GM18907 (cell line): ENCODE results near the gene KDM2A.
A peak's percentile ranks its signal among the peaks of the same experiment; 100 is the strongest.

Experiments used
- ATAC-seq: cut with Tn5 transposase; IDR thresholded peaks from one replicate; pipeline ENCODE4 v1.9.1; 2021; ENCODE audit warnings: mild to moderate bottlenecking, moderate library complexity; ENCODE audit not compliant: unreplicated experiment

The KDM2A gene

DNA sequence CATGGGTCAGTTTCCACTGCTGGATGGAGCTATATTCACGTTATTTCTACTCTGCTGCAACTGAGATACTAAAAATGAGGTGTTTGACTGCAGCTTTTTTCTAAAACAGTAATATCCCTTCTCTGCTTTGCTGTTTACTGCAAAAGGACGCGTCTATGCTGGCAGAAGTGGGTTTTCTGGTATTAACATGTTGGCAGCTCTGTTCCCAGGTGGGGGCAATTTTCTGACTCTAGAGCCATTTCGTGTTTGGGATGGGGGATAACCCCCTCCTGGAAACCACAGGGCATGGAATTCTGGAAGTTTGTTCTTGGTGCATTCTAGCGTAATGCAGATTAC lies 152.1 kb downstream of the KDM2A start:
- ATAC-seq: no peak

- no peak for ATAC-seq
Observed at GRCh38 chr11:67271541-67272284, 152.7 kb downstream of the KDM2A start.

GRCh38 chr11:67272327-67273259 lies 153.5 kb downstream of the KDM2A start:
- ATAC-seq: no peak

DNA sequence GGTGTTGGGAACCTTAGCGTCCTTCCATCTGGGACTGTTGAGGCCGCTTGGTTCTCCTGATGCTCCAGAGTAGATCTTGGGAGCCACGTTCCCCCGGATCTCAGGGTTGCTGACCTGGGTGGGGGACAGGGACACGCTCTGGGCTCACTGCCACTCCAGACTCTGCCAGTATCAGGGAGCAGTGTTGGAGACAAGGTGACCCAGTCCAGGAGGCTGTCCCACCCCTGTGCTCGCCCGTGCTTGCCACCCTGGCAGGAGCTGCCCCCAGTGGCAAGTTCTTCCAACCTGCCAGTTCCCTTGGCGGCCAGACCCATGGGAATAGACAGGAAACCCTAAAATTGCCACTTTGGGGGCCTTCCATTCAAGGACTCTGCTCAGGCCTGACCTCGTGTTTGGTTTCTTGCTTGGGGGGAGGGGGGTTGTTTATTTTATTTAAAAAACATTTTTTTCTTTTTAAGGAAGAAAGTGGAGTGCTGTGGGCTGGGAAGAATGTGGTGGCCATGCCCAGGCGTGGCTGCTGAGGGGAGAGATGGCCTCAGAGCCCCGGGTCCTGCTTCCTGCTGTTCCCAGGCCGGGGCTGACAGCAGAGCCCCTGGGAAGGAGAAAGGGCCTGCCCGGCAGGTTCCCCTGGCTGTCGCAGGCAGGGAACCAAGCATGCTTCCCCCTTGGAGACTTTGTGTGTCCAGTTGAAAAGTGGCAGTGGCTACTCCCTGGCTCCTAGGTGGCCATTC lies 154.4 kb downstream of the KDM2A start:
- ATAC-seq: no peak

GRCh38 chr11:67274768-67275605 lies 155.9 kb downstream of the KDM2A start:
- ATAC-seq: no peak

GRCh38 chr11:67275606-67276409 lies 156.7 kb downstream of the KDM2A start:
- ATAC-seq: no peak

DNA sequence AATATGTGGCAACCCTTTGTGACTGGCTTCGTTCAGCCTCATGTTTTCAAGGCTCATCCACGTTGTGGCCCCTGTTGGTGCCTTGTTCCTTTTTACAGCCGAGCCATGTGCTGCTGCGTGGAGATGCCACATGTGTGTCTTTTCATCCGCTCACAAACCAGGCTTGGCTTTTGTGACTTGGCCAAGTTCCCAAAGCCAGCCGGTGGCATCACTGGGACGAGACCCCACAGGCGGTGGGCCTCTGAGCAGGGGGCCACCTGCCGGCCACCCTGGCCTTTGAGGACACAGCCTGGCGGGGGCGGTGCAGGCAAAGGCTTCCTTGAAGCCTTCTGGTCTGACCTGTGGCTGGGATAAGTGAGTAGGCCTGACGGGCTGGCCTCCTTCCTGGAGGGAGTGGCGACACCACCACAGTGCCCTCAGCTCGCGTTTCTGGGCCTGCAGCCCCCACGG lies 157.7 kb downstream of the KDM2A start:
- peak; percentile 24 for ATAC-seq

GRCh38 chr11:67277231-67277961 lies 158.3 kb downstream of the KDM2A start:
- peak; percentile 59 for ATAC-seq

GRCh38 chr11:67278135-67278938 lies 159.3 kb downstream of the KDM2A start:
- ATAC-seq: no peak

- ATAC-seq: no peak
Observed at GRCh38 chr11:67278939-67279588, 160.0 kb downstream of the KDM2A start.

GRCh38 chr11:67279589-67280340 lies 160.7 kb downstream of the KDM2A start:
- no peak for ATAC-seq

GRCh38 chr11:67280341-67280787 lies 161.3 kb downstream of the KDM2A start:
- no peak for ATAC-seq

GRCh38 chr11:67280788-67281551 lies 161.9 kb downstream of the KDM2A start:
- ATAC-seq: no peak

GRCh38 chr11:67281552-67282150 lies 162.6 kb downstream of the KDM2A start:
- no peak for ATAC-seq

DNA sequence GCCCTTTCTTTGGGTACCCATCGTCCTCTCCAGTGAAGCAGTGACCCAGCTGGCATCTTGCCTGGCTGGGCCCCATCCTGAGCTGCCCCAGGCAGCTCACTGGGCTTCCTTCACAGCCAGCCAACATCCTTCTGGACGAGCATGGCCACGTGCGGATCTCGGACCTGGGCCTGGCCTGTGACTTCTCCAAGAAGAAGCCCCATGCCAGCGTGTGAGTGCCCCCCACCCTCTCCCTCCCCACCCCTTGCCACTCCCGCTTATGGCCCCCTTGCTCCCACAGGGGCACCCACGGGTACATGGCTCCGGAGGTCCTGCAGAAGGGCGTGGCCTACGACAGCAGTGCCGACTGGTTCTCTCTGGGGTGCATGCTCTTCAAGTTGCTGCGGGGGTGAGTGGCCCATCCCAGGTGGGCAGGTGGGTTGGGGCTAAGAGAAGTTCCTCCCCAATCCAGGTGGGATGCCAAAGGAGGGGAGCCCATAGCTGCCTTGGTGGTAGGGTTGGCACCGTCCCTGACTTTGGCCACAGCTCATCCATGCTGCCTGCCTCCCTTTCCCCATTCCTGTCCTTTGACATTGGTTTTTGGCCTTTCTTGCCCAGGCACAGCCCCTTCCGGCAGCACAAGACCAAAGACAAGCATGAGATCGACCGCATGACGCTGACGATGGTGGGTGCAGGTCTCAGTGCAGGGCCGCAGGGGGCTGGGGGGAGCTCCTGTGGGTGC lies 163.3 kb downstream of the KDM2A start:
- no peak for ATAC-seq
